ENCODE data around the gene SOX21.
"Not testable (repeated sequence)": the region's sequence is repeated elsewhere in the genome, so short reads cannot be mapped to it uniquely, and the experiment has no call there.

The SOX21 gene

DNA sequence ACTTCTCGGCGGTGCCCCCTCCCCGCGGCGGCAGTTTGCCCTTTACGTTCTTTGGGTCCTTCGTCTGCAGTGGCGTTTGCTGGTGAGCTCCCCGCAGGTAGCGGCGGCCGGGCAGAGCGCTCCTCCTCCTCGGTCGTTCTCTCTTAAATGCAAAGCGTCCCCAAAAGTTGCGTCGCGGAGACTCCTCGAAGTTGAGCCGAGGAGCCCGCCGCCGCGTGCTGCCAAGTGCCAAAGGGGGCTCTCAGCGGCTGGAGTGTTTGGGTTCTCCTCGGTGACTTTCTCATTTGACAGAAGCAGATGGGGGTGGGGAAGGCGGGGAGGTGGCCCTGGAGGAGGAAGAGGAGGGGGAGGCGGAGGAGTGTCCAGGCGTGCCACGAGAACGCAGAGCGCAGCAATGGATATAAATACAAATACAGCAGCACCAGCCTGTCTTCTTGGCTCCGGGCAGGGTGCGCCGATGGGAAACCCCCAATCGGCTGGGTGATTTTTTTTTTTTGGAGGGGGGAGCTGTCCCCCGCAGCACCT is at the start of gene SOX21:
TSS of gene SOX21 (minus strand) at position 259 of the 525 bp plus-strand sequence. CDS start 496 bp downstream, outside the sequence.
- in situ Hi-C loops (cut with MboI; ENCODE audit: low pct_unique_long_range_greater_than_20kb, low sequenced_read_pairs), result loop anchor here (25.0 kb wide), 1 partner anchor 425 kb away; no protein-coding TSS in a partner anchor

DNA sequence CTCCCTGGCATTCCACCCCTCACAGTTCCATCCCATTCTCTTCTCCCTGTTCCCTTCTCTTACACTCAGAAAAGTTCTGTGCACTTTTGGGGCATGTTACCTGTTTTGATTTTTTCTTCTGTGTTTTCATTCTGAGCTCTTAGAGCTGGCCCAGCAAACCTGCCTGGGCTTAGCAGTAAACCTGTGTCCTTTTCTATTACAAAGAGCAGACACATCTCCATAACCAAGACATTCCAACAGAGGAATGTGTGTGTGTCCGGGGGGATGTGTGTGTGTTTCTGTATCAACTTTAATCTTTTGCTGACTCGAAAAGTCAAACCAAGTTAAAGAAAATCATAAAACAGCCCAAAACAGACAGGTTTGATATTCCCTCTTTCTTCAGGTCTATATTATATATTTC is 49.1 kb upstream of the SOX21 start:
- in situ Hi-C loops (cut with MboI; ENCODE audit: low pct_unique_long_range_greater_than_20kb, low sequenced_read_pairs), result no loop called here
- DNase-seq, result no peak

More for the DNA sequence above, at the start of gene SOX21:
- DNase-seq, result peak; percentile 3

DNA sequence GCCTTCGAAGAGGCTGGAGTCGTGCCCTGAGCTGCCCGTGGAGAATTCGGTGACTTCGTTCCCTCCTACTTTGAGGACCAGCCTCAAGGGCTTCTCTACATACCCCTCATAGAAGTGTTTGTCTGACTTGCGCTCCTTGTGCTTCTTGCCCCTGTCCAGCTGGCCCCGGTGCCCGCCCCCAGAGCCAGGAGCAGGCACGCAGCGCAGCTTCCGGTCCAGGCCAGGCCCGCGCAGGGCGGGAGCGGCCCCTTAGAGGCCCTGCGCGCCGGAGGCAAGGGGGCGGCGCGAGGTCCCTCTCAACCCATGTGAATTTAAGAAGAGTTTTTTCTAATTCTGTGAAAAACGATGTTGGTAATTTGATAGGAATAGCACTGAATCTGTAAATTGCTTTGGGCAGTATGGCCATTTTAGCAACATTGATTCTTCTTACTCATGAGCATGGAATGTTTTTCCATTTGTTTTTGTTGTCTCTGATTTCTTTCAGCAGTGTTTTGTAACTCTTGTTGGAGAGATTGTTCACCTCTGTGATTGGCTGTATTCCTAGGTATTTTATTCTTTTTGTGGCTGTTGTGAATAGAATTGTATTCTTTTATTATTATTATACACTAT is 46.9 kb upstream of the SOX21 start:
- no peak for DNase-seq

DNA sequence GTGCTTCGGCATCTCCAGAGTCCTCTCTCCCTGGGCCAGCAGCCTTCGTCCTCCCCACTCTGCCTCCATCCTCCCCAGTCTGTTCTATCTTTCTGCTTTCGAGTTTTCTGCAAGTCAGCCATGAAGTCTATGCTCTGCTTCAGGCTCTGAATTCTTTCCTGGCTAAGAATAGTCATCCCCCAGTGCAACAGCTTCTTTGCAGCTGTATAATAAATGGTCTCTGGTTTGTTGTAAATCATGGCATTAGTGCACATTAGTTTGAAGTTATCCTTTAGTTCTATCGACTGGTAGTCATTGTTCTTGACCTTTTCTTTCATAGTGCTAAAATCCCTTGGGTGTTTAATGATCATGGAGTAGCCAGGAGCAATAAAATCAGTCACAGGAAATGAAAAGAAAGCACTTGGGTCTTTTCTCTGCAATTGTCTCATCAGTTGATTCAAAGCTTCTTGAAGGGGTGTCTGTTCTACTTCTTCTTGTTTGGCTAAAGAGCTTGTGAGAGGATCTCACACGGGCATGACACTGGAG is 46.2 kb upstream of the SOX21 start:
- DNase-seq, result no peak
- in situ Hi-C loops (cut with MboI; ENCODE audit: low pct_unique_long_range_greater_than_20kb, low sequenced_read_pairs), result no loop called here

More for the DNA sequence above, 46.9 kb upstream of the SOX21 start:
- in situ Hi-C loops (cut with MboI; ENCODE audit: low pct_unique_long_range_greater_than_20kb, low sequenced_read_pairs), result no loop called here

DNA sequence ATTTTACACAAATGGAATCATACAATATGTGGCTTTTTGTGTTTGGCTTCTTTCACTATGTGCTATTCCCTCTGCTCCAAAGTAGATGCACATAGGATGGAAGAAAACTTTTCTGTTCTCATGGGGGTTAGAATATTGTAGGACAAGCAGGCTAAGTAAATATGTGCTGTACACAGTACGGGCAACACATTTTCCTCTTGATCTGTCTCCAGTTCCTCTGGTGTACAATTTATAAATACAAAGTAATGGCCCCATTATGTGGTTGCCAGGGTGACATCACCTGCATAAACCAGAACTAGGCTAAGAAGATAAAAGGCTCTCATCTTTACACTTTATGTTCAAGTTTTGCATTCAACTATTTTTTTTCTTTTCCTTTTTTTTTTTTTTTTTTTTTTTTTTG is 41.0 kb upstream of the SOX21 start:
- DNase-seq, result no peak

DNA sequence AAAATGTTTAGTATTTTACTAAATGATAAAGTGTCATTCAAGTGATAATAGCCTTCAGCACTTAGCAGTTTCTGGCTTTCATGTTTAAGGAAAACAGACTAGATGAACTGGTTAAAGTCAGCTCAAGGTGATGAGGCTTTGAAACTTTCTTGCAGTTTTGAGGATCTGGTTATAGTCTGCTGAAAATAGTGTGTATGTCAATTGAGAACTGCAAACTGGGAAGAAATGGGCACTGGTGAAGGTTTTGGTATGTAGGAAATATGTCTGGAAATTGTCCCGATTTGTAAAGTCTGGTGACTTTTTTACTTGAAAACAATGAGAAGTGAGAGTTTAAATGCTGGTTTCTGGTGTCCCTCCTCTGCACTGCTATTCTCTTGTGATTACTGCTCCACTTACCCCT is 36.8 kb upstream of the SOX21 start:
- in situ Hi-C loops (cut with MboI; ENCODE audit: low pct_unique_long_range_greater_than_20kb, low sequenced_read_pairs), result no loop called here
- no peak for DNase-seq

More for the DNA sequence above, 41.0 kb upstream of the SOX21 start:
- in situ Hi-C loops (cut with MboI; ENCODE audit: low pct_unique_long_range_greater_than_20kb, low sequenced_read_pairs), result no loop called here

DNA sequence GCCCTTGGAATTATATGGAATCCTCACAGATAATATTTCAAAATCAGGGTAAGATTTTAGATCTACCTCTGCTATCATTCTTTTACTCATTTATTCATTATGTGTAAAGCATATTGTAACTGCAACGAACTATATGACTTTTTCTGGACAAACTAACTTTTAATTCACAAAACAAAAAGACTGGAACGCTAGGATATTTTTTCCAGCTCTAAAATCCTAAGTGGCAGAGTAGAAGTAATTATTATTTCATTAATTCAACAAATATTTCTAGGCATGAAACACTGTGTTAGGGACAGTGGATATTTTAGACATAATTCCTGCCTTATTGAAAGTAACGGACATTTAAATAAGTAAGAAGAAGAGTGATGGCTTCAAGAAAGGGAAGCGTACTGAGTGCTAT is 26.9 kb upstream of the SOX21 start:
- DNase-seq, result no peak
- in situ Hi-C loops (cut with MboI; ENCODE audit: low pct_unique_long_range_greater_than_20kb, low sequenced_read_pairs), result no loop called here

DNA sequence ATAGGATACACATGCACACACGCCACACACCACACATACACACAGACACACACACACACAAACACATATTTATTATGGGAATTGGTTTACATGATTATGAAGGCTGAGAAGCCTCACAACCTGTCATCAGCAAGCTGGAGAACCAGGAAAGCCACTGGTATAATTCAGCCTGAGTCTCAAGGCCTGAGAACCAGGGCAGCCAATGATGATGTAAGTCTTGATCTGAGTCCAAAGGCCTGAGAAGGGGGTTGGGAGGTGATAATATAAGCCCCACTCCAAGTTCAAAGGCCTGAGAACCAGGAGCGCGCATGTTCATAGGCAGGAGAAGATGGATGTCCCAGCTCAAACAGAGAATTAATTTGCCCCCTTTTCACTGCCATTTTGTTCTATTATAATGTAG is 18.7 kb upstream of the SOX21 start:
- no peak for DNase-seq
- in situ Hi-C loops (cut with MboI; ENCODE audit: low pct_unique_long_range_greater_than_20kb, low sequenced_read_pairs), result no loop called here

DNA sequence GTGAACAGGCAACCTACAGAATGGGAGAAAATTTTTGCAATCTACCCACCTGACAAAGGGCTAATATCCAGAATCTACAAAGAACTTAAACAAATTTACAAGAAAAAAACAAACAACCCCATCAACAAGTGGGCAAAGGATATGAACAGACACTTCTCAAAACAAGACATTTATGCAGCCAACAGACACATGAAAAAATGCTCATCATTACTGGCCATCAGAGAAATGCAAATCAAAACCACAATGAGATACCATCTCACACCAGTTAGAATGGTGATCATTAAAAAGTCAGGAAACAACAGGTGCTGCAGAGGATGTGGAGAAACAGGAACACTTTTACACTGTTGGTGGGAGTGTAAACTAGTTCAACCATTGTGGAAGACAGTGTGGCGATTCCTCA is 17.6 kb upstream of the SOX21 start:
- DNase-seq; in situ Hi-C loops (cut with MboI; ENCODE audit: low pct_unique_long_range_greater_than_20kb, low sequenced_read_pairs): not testable (repeated sequence)

DNA sequence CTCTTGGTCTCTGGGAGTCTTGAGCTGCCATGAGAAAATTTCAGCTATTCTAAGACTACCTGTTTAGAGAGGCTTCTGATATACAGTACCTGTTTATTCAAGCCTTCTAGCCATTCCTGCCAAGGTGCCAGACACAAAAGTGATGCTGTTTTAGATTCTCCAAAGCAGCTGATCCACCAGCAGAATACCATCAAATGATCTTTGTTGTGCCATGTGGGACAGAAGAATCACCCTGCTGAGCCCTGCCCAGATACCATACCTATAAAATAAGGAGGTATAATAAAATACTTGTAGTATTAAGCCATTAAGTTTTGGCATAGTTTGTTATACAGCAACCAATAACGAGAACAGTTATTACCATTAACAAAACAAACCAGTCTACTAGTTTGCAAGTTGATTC is 14.1 kb upstream of the SOX21 start:
- in situ Hi-C loops (cut with MboI; ENCODE audit: low pct_unique_long_range_greater_than_20kb, low sequenced_read_pairs), result no loop called here
- DNase-seq, result no peak

DNA sequence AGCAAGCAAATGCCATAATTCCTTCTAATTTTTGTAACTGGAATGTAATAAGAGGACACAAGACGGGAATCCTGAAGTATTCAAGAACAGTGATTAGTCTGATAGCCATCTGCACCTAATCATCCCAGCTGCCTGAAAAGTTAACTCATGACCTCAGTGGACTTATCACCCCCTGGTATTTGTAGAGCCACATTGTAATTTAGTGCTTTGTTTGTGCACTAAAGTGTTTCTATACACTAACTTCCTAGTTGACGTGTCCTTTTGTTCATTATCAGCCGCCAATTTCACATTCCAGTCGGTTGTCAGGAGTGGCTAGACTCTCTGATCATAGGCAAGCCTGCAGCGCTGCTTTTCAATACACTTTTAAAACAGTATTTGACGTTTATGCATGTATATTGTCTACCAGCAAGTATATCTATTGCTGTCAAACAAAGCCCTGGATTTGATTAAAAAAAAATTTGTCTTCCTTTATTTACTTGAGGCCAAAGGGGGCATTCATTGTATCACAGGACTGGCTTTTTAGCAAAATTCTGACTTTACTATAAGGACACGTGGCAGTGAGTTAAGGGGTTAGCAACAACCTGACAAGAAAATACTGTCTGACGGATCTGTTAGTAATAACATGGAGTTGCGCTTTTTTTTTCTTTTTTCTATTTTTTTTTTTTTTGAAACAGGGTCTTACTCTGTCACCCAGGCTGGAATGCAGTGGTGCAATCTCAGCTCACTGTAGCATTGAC is 10.4 kb upstream of the SOX21 start:
- DNase-seq, result no peak

DNA sequence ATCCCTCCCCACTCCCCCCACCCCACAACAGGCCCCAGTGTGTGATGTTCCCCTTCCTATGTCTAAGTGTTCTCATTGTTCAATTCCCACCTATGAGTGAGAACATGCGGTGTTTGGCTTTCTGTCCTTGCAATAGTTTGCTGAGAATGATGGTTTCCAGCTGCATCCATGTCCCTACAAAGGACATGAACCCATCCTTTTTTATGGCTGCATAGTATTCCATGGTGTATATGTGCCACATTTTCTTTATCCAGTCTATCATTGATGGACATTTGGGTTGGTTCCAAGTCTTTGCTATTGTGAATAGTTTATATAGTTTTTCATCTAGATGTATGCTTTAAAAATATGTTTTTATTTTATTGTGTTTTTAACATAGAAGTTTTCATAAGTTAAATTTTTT is 6.4 kb upstream of the SOX21 start:
- not testable (repeated sequence) for DNase-seq
- in situ Hi-C loops (cut with MboI; ENCODE audit: low pct_unique_long_range_greater_than_20kb, low sequenced_read_pairs), result loop anchor here (25.0 kb wide), 1 partner anchor 419 kb away; no protein-coding TSS in a partner anchor

More for the DNA sequence above, 10.4 kb upstream of the SOX21 start:
- in situ Hi-C loops (cut with MboI; ENCODE audit: low pct_unique_long_range_greater_than_20kb, low sequenced_read_pairs), result loop anchor here (25.0 kb wide), 1 partner anchor 415 kb away; no protein-coding TSS in a partner anchor

DNA sequence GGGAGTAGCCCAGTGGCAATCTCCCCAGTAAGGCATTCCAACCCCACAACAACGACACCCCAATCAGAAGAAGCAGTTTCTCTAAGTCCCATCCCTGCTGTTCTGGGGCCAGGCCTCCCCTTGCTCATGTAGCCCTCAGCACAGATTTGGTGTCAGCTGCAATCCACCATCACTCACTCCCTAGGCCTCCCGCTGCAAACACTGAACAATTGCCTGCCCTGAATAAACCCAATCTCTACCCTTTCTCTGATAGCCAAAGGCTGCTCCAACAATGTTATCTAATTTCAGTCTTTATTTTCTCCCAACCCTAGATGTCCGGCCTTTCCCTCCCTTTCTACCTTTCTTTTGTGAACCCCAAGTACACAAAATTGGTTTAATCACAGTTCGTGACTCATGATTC is 5.6 kb upstream of the SOX21 start:
- in situ Hi-C loops (cut with MboI; ENCODE audit: low pct_unique_long_range_greater_than_20kb, low sequenced_read_pairs), result loop anchor here (25.0 kb wide), 1 partner anchor 419 kb away; no protein-coding TSS in a partner anchor
- no peak for DNase-seq

DNA sequence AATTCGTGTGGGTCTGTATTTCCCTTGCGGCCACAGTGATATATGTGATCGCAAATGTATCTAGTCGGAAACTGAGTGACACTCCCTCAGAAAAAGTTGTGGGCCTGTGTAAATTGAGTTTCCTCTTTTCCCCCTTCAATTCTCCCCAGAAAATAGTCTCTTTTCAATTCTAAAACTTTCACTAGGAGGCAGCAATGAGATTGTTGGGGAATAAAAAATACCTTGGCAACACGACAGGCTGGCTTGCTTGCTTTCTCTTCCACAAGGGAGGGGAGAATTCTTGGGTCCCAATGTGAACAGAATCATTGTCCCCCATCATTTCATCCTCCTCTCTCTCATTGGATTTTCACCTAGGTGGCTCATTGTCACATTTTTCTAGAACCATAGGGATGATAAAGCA is 3.7 kb upstream of the SOX21 start:
- DNase-seq, result peak; percentile 72
- in situ Hi-C loops (cut with MboI; ENCODE audit: low pct_unique_long_range_greater_than_20kb, low sequenced_read_pairs), result loop anchor here (25.0 kb wide), 1 partner anchor 421 kb away; no protein-coding TSS in a partner anchor

DNA sequence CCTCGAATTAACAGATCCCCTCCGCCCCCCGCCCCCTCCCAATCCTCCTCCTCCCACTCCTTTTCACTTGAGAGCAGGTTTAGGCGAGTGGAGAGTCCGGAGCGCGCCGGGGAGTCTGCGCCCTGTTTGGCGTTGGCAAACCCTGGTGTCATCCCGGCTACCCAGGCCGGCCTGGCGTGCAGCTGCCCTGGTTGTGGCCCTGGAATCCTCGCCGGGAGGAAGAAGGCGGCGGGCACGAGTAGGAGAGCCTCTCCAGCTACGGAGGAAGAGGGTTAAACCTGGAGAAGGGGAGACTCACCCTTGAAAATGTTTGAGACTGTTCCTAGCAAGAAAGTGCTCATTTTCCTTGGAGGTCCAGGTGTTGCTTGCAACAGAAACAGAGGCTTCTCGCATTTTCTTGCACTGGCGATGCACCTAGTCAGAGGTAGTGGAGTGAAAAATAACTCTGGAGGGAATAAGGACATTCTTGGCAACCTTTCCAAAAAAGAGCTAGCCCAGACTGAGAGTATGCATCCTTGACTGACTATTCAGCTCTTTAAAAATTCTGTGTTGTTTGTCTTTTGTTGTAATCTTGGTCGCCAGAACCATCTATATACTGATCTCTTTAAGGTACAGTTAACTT is 1.3 kb upstream of the SOX21 start:
- in situ Hi-C loops (cut with MboI; ENCODE audit: low pct_unique_long_range_greater_than_20kb, low sequenced_read_pairs), result loop anchor here (25.0 kb wide), 1 partner anchor 424 kb away; no protein-coding TSS in a partner anchor
- no peak for DNase-seq

DNA sequence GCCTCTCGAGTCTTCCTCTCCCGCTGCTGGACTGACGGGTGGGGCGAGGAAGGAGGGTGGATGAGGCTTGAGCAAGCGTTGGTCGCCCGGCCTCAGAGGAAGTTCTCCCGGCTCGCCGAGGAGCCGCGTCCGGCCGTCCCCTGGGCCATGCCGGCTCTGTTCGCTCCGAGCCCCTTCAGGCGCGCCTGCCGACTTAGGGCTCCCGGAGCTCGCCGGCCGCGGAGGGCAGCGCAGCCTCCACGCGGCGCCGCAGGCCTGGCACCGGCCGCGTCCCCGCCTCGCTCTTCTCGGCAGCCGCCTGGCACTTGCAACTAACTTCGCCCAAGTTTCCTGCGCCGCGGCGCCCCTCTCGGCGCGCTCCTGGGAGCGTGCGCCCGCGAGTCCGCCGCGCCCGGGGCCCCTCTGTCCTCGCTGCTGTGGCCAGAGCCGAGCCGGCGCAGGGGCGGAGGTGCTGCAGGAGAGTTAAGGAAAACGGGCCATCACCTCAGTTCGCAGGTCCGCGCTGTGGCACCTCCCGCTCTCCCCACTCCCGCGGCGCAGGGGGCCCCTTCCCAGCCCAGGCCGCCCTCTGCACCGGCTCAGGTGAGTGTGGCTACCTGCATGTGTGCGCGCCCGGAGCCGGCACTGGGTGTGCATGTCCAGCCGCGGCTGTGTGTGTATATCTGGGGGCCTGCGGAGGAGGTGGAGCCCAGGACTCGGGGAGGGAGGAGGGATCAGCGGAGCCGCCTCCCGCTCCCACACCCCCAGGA is 641 bp upstream of the SOX21 start:
- in situ Hi-C loops (cut with MboI; ENCODE audit: low pct_unique_long_range_greater_than_20kb, low sequenced_read_pairs), result loop anchor here (25.0 kb wide), 1 partner anchor 424 kb away; no protein-coding TSS in a partner anchor
- DNase-seq, result peak; percentile 47

DNA sequence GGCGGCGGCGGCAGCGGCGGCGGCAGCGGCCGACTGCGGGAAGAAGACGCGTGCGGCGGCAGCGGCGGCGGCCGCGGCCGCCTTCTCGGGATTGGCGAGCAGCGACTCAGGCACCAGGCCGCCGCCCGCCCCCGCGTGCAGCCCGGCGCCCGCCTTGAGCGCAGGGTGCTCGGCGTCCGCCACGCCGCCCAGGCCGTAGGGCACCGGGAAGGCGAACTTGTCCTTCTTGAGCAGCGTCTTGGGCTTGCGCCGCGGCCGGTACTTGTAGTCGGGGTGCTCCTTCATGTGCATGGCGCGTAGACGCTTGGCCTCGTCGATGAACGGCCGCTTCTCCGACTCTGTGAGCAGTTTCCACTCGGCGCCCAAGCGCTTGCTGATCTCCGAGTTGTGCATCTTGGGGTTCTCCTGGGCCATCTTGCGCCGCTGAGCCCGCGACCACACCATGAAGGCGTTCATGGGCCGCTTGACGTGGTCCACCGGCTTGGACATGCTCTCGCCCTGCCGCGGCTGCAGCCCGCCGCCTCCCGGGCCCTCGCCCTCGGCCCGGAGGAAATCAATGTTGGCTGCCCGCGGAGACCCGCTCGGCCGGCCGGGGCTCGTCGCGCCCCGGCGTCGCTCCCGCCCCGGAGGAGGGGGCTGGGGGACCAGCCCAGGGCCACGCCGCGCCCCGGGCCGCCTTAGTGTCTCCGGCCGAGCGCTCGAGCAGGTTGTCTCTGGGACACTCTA is 621 bp downstream of the SOX21 start:
- DNase-seq, result peak; percentile 19
- in situ Hi-C loops (cut with MboI; ENCODE audit: low pct_unique_long_range_greater_than_20kb, low sequenced_read_pairs), result loop anchor here (25.0 kb wide), 1 partner anchor 426 kb away; no protein-coding TSS in a partner anchor
